GM12872 (cell line): Measurements from ENCODE around the gene PROSER2.

Experiments used
- TF ChIP-seq, protein P1 (sequence below): IDR thresholded peaks from 3 replicates; pipeline ENCODE4 v1.5.1; 2011; ENCODE audit warnings: low read depth, mild to moderate bottlenecking, low read length, moderate library complexity; ENCODE audit not compliant: insufficient read depth

PROSER2 gene

DNA sequence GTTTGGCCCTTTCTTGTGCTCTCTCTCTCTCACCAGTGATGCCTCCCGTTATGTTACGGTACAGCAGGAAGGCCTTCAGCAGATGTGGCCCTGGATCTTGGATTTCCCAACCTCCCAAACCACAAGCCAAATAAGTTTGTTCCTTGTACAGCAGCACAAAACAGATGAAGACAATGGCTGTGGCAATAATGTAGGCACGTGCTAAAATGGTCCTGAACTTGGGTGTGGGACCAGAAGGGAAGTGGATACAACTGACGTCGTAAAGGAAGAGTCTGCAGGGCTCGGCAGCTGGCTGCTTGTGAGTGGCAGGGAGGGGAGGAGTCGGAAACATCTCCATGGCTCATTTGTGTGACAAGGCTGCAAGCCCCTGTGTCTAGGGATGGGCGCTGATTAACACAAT, 26.8 kb downstream of the PROSER2 start:
- TF ChIP-seq, protein P1, sequence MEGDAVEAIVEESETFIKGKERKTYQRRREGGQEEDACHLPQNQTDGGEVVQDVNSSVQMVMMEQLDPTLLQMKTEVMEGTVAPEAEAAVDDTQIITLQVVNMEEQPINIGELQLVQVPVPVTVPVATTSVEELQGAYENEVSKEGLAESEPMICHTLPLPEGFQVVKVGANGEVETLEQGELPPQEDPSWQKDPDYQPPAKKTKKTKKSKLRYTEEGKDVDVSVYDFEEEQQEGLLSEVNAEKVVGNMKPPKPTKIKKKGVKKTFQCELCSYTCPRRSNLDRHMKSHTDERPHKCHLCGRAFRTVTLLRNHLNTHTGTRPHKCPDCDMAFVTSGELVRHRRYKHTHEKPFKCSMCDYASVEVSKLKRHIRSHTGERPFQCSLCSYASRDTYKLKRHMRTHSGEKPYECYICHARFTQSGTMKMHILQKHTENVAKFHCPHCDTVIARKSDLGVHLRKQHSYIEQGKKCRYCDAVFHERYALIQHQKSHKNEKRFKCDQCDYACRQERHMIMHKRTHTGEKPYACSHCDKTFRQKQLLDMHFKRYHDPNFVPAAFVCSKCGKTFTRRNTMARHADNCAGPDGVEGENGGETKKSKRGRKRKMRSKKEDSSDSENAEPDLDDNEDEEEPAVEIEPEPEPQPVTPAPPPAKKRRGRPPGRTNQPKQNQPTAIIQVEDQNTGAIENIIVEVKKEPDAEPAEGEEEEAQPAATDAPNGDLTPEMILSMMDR = no peak

DNA sequence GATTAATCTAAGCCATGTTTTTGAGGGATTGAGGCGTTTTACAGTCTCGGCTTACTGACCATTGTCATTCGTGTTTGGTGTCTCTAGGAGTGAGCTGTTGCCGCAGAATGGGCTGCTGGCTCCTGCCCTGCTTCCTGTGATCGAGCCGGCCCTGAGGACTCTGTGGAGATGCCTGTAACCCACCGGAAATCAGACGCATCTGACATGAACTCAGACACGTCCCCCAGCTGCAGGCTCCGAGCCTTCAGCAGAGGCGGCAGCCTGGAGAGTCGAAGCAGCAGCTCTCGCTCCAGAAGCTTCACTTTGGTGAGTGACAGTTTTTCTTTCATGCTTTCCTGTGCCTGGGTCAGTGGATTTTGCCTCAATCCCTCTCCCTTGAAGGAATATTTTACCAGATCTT, 28.8 kb downstream of the PROSER2 start:
- TF ChIP-seq, protein P1 = no peak

DNA sequence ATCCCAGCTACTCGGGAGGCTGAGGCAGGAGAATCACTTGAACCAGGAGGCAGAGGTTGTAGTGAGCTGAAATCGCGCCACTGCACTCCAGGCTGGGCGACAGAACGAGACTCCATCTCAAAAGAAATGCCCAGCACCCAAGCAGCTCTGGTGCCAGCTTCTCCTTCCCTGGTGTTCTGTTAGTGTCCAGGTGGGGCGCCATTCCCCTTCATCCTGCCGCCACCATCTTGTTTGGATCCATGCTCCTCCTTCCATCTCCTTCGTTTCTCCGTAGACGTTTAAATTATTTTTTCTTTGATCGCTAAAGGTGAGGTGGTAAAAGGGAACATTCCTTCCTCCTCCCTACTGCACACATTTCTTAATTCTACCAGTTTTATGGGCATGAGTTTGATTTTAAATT, 30.3 kb downstream of the PROSER2 start:
- TF ChIP-seq, protein P1 = peak; percentile 53

DNA sequence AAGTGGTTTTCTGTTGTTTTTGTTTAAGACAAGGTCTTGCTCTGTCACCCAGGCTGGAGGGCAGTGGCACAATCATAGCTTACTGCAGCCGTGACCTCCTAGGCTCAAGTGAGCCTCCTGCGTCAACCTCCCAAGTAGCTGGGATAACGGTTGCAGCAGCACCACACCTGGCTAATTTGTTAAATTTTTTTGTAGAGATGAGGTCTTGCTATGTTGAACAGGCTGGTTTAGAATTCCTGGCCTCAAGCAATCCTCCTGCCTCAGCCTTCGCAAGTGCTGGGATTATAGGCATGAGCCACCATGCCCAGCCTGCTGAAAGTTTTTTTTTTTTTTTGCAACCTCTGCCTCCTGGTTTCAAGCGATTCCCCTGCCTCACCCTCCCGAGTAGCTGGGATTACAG, 31.1 kb downstream of the PROSER2 start:
- TF ChIP-seq, protein P1 = no peak

DNA sequence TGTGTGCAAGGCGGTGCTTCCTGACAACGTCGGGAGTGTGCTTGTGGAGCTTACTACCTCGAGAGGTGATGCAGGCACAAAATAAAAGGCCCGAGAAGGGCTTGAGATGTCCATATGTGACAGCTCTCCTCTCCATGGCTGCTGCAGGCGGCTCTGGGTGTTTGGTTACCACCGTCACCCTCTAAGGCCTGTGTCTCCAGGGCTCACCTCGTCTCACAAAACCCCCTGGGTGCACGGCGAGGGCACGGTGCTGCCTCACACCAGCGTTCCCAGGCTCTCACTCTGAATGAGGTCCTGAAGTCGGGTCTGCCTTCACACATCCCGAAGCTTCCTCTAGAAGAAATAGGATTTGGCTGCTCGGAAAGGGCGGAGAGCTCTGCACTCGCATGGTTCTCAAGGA, 32.9 kb downstream of the PROSER2 start:
- TF ChIP-seq, protein P1 = no peak

DNA sequence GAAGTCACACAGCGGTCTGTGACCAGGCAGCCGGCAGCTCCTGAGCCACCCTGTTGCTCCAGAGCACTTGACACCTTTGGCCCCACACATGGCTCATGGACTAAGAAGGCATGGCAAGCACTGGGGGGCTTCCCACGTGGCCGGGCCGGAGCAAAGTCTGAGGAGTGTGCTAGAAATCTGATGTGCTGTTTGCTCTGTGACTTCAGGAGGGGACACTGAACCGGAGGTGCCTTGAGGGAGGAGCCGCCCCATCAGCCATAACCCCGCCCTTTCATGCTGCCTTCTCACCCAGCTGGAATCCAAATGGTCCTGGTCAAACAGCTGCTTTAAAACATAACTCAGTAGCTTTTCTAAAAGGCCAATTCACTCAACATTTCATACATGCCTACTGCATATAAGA, 33.5 kb downstream of the PROSER2 start:
- TF ChIP-seq, protein P1 = no peak

DNA sequence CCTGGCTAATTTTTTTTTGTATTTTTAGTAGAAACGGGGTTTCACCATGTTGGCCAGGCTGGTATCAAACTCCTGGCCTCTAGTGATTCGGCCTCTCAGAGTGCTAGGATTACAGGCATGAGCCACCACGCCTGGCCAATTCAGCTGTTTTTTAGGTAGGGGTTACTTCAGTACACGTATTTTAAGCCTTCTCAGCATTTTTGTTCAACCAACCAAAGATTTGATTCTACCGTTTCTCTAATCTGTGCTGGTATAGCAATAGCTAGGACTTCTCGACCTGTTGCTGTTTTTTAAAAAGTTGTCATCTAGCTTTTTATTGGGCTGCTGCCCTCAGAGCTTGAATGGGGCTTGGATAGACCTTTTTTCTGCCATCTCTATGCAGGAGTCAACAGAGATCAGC, 34.9 kb downstream of the PROSER2 start:
- TF ChIP-seq, protein P1 = no peak

DNA sequence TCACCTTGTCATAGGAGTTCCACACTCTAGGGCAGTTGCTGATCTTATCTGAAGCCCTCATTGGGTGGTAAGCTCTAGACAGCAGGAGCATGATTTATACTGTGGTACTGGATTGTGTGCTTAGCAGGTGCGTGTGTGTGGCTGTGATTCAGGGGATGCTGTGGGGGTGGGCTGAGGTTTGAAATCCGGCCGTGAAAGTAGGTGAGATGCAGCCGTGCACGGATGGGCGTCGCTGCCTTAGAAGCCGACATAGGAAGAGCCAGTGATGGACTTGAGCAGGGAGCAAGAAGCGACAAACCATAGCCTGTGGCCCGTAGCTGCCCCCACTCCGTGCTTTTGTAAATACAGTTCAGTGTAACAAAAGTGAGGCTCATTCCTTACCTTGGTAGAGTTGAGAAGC, 38.2 kb downstream of the PROSER2 start:
- TF ChIP-seq, protein P1 = no peak
